ENCODE measurements around the gene MPRIP. TPM values are rescaled to one million over a fixed set of nuclear protein-coding genes. Genes with fewer than 3 reads are reported as not detected.

The MPRIP gene
- total RNA-seq, 1 experiment from 2014 or later: 140 TPM

- TF ChIP-seq, protein P1, sequence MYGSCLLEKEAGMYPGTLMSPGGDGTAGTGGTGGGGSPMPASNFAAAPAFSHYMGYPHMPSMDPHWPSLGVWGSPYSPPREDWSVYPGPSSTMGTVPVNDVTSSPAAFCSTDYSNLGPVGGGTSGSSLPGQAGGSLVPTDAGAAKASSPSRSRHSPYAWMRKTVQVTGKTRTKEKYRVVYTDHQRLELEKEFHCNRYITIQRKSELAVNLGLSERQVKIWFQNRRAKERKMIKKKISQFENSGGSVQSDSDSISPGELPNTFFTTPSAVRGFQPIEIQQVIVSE (CRISPR knock-in tag; IDR thresholded peaks at IDR 0.05; ENCODE audit: borderline replicate concordance): no peak
- no peak for TF ChIP-seq GRHL2 (CRISPR knock-in tag; IDR thresholded peaks at IDR 0.05; ENCODE audit: insufficient replicate concordance, severe bottlenecking)
Measured at GRCh38 chr17:17107891-17108431, 65.7 kb downstream of the MPRIP start (continued).

- Mint-ChIP-seq H3K4me1 (peaks cover 19% of the 10 kb centered on the region), H3K27me3 (ENCODE audit: low read depth) (no peaks in the 10 kb centered on the region), H3K27ac (peak overlapping the region; percentile 52), H3K36me3 (no peaks in the 10 kb centered on the region), H3K9me3 (no peaks in the 10 kb centered on the region), H3K4me3 (no peak overlapping the region)
- POLR2A ChIA-PET: no interaction called here
- TF ChIP-seq ETV6 (CRISPR knock-in tag; IDR thresholded peaks at IDR 0.05) (no peak), RELA (CRISPR knock-in tag; IDR thresholded peaks at IDR 0.05; ENCODE audit: borderline replicate concordance) (no peak), NR1H2 (CRISPR knock-in tag; IDR thresholded peaks at IDR 0.05) (no peak), ZNF671 (CRISPR knock-in tag; IDR thresholded peaks at IDR 0.05) (no peak), TEAD4 (CRISPR knock-in tag; IDR thresholded peaks at IDR 0.05) (no peak), CBFB (CRISPR knock-in tag; IDR thresholded peaks at IDR 0.05; ENCODE audit: low read depth) (no peak), ATF1 (CRISPR knock-in tag; IDR thresholded peaks at IDR 0.05) (no peak), NFYB (CRISPR knock-in tag; conservative IDR thresholded peaks at IDR 0.05; ENCODE audit: low read depth) (no peak), MAX (CRISPR knock-in tag; IDR thresholded peaks at IDR 0.05) (no peak), NR2C2 (CRISPR knock-in tag; IDR thresholded peaks at IDR 0.05) (no peak), NFE2L1 (CRISPR knock-in tag; IDR thresholded peaks at IDR 0.05) (no peak), ZBTB21 (CRISPR knock-in tag; IDR thresholded peaks at IDR 0.05; ENCODE audit: borderline replicate concordance) (no peak), ZNF423 (CRISPR knock-in tag; IDR thresholded peaks at IDR 0.05) (no peak)
- TF ChIP-seq, protein P2, sequence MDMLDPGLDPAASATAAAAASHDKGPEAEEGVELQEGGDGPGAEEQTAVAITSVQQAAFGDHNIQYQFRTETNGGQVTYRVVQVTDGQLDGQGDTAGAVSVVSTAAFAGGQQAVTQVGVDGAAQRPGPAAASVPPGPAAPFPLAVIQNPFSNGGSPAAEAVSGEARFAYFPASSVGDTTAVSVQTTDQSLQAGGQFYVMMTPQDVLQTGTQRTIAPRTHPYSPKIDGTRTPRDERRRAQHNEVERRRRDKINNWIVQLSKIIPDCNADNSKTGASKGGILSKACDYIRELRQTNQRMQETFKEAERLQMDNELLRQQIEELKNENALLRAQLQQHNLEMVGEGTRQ (CRISPR knock-in tag; IDR thresholded peaks at IDR 0.05): no peak
- TF ChIP-seq, protein P3, sequence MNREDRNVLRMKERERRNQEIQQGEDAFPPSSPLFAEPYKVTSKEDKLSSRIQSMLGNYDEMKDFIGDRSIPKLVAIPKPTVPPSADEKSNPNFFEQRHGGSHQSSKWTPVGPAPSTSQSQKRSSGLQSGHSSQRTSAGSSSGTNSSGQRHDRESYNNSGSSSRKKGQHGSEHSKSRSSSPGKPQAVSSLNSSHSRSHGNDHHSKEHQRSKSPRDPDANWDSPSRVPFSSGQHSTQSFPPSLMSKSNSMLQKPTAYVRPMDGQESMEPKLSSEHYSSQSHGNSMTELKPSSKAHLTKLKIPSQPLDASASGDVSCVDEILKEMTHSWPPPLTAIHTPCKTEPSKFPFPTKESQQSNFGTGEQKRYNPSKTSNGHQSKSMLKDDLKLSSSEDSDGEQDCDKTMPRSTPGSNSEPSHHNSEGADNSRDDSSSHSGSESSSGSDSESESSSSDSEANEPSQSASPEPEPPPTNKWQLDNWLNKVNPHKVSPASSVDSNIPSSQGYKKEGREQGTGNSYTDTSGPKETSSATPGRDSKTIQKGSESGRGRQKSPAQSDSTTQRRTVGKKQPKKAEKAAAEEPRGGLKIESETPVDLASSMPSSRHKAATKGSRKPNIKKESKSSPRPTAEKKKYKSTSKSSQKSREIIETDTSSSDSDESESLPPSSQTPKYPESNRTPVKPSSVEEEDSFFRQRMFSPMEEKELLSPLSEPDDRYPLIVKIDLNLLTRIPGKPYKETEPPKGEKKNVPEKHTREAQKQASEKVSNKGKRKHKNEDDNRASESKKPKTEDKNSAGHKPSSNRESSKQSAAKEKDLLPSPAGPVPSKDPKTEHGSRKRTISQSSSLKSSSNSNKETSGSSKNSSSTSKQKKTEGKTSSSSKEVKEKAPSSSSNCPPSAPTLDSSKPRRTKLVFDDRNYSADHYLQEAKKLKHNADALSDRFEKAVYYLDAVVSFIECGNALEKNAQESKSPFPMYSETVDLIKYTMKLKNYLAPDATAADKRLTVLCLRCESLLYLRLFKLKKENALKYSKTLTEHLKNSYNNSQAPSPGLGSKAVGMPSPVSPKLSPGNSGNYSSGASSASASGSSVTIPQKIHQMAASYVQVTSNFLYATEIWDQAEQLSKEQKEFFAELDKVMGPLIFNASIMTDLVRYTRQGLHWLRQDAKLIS (CRISPR knock-in tag; IDR thresholded peaks at IDR 0.05; ENCODE audit: borderline replicate concordance): no peak
- peak; percentile 56 for ATAC-seq
- no peak for DNase-seq (ENCODE audit: low spot score)
- CTCF ChIA-PET: interaction anchor here (0.9 to 2.8 kb wide), 7 partner anchors 12 to 117 kb away, joined by 3 to 15 read pairs (median 3); no protein-coding TSS in a partner anchor
Measured at GRCh38 chr17:17108451-17109049, 66.3 kb downstream of the MPRIP start.

- ATAC-seq (no peak), DNase-seq (ENCODE audit: low spot score) (no peak)
- Mint-ChIP-seq H3K9me3 (no peaks in the 10 kb centered on the region), H3K36me3 (no peaks in the 10 kb centered on the region), H3K27ac (peak overlapping the region; percentile 52; the same call in 1 of the 2 replicates), H3K4me1 (peaks cover 19% of the 10 kb centered on the region), H3K27me3 (ENCODE audit: low read depth) (no peaks in the 10 kb centered on the region), H3K4me3 (no peak overlapping the region)
- ChIA-PET POLR2A (no interaction called here), CTCF (interaction anchor here (1.1 to 2.8 kb wide), 4 partner anchors 12 to 64 kb away, joined by 3 to 15 read pairs (median 4); no protein-coding TSS in a partner anchor)
- TF ChIP-seq IRF1 (CRISPR knock-in tag; IDR thresholded peaks at IDR 0.05): no peak
- TF ChIP-seq OVOL2 (CRISPR knock-in tag; IDR thresholded peaks at IDR 0.05; ENCODE audit: borderline replicate concordance): no peak
- no peak for TF ChIP-seq HMGA2 (CRISPR knock-in tag; IDR thresholded peaks at IDR 0.05)
- TF ChIP-seq ATF3 (CRISPR knock-in tag; conservative IDR thresholded peaks at IDR 0.05): no peak
- TF ChIP-seq, protein P4, sequence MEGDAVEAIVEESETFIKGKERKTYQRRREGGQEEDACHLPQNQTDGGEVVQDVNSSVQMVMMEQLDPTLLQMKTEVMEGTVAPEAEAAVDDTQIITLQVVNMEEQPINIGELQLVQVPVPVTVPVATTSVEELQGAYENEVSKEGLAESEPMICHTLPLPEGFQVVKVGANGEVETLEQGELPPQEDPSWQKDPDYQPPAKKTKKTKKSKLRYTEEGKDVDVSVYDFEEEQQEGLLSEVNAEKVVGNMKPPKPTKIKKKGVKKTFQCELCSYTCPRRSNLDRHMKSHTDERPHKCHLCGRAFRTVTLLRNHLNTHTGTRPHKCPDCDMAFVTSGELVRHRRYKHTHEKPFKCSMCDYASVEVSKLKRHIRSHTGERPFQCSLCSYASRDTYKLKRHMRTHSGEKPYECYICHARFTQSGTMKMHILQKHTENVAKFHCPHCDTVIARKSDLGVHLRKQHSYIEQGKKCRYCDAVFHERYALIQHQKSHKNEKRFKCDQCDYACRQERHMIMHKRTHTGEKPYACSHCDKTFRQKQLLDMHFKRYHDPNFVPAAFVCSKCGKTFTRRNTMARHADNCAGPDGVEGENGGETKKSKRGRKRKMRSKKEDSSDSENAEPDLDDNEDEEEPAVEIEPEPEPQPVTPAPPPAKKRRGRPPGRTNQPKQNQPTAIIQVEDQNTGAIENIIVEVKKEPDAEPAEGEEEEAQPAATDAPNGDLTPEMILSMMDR (IDR thresholded peaks at IDR 0.05): no peak
Measured at GRCh38 chr17:17109256-17109655, 67.0 kb downstream of the MPRIP start.
